H1 (cell line): ENCODE data around the gene SLU7. TPM values are rescaled to one million over a fixed set of nuclear protein-coding genes. Genes with fewer than 3 reads are reported as not detected.

Experiments
- CBX5 ChIP-seq: fragments of 300-800, 300-1000 bp; sonication (generic); IDR thresholded peaks from 2 replicates; pipeline ENCODE4 v1.7.1; 2016; ENCODE audit warnings: antibody characterized with exemption, low read length, low read depth
- EZH2 ChIP-seq: fragments of 200-600 bp; sonication (generic); IDR thresholded peaks from 2 replicates; pipeline ENCODE4 v1.7.1; 2012; ENCODE audit warnings: low read depth, mild to moderate bottlenecking, moderate library complexity, low read length, inconsistent platforms; ENCODE audit not compliant: severe bottlenecking
- NRF1 ChIP-seq: IDR thresholded peaks from 2 replicates; pipeline ENCODE4 v1.6.1; 2011; ENCODE audit warnings: mild to moderate bottlenecking, low read depth, low read length, improper control_type of control experiment
- RXRA ChIP-seq: IDR thresholded peaks from 2 replicates; pipeline ENCODE4 v1.6.1; 2011; ENCODE audit warnings: low read depth, mild to moderate bottlenecking, low read length, moderate library complexity; ENCODE audit not compliant: insufficient read depth
- SRF ChIP-seq: IDR thresholded peaks from 2 replicates; pipeline ENCODE4 v1.6.1; 2011; ENCODE audit warnings: mild to moderate bottlenecking, low read depth, low read length, moderate library complexity
- polyA plus RNA-seq, 7 experiments: library from polyadenylated mRNA; depleted of rRNA in 3 of 7; stranded (reverse) in 5 of 7; unstranded in 2 of 7; fragments of >200 nt in 5 of 7; fragments of 200-250 nt in 2 of 7; gene quantifications; 1 replicate in 5 of 7; 2 replicates in 1 of 7; 4 replicates in 1 of 7; pipeline versions ENCODE4 v1.2.1 to v1.2.3, GENCODE V29; 2011 to 2013; ENCODE audit warnings: missing spikeins in 2 of 7, mixed read lengths in 2 of 7
- total RNA-seq: library from RNA; stranded (reverse); fragmentation: NEBNext Ultra II Directional; extraction: Animal tissue kit (Norgen Biotek cat#: 25700); gene quantifications from 2 replicates; pipeline ENCODE4 v1.2.1, GENCODE V29; 2021
- TF ChIP-seq, protein P1 (sequence below): IDR thresholded peaks from 2 replicates; pipeline ENCODE4 v1.6.1; 2012; ENCODE audit warnings: inconsistent platforms

SLU7 gene
- total and polyA plus RNA-seq, 2 of the 8 experiments (the other 6 are each of a cell fraction or from before 2014, with no cell fraction given) = 6.0 to 34.1 TPM

DNA sequence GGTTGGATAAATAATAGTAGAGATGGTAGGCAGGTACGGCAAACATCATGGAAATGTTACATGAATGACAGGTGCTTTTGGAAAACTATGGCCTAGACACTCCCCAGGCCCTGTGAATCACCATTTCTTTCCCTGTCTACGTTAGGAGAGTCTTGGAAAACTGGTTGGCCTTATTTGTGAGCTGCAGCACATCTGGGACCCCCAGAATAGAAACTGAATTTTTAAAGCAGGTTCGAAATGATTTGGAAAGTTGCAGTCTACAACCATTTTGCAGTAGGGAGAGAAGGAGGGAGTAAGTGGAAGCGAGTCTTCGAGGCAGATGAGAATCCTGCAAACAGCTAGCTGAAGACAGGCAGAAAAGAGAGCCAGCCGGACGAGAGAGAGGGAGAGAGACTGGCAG, 61.5 kb downstream of the SLU7 start (continued):
- no peak for TF ChIP-seq RXRA
- no peak for TF ChIP-seq CBX5
- no peak for TF ChIP-seq NRF1
- TF ChIP-seq, protein P1, sequence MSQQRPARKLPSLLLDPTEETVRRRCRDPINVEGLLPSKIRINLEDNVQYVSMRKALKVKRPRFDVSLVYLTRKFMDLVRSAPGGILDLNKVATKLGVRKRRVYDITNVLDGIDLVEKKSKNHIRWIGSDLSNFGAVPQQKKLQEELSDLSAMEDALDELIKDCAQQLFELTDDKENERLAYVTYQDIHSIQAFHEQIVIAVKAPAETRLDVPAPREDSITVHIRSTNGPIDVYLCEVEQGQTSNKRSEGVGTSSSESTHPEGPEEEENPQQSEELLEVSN = no peak
- TF ChIP-seq SRF = no peak
- no peak for TF ChIP-seq EZH2
